ENCODE measurements around the gene FAHD2A.
"Not testable (repeated sequence)": the region's sequence is repeated elsewhere in the genome, so short reads cannot be mapped to it uniquely, and the experiment has no call there.

Gene FAHD2A

GRCh38 chr2:95442474-95443099 lies 40.1 kb downstream of the FAHD2A start:
- DNase-seq, result not testable (repeated sequence)

GRCh38 chr2:95445317-95445716 lies 42.8 kb downstream of the FAHD2A start:
- DNase-seq, result not testable (repeated sequence)

- not testable (repeated sequence) for DNase-seq
These were observed 60.8 kb downstream of the FAHD2A start for GRCh38 chr2:95463292-95463691.

Measured in GOT3 (cell line).